ENCODE results near the gene CHN2. TPM values are rescaled to one million over a fixed set of nuclear protein-coding genes. Genes with fewer than 3 reads are reported as not detected.

Gene CHN2
- total RNA-seq, 1 donor from 2014 or later: 14.2 TPM

GRCh38 chr7:29478687-29479240, 284.2 kb downstream of the CHN2 start:
- ATAC-seq: no peak
- H3K27ac ChIP-seq: no peak overlapping the region
- H3K9me3 ChIP-seq: no peaks in the 10 kb centered on the region
- peaks cover 13% of the 10 kb centered on the region for H3K4me1 ChIP-seq
- no peak for DNase-seq
- intact Hi-C loops (cut with DNase I): no loop called here
- no peak overlapping the region for H3K4me3 ChIP-seq
- TF ChIP-seq, protein P1, sequence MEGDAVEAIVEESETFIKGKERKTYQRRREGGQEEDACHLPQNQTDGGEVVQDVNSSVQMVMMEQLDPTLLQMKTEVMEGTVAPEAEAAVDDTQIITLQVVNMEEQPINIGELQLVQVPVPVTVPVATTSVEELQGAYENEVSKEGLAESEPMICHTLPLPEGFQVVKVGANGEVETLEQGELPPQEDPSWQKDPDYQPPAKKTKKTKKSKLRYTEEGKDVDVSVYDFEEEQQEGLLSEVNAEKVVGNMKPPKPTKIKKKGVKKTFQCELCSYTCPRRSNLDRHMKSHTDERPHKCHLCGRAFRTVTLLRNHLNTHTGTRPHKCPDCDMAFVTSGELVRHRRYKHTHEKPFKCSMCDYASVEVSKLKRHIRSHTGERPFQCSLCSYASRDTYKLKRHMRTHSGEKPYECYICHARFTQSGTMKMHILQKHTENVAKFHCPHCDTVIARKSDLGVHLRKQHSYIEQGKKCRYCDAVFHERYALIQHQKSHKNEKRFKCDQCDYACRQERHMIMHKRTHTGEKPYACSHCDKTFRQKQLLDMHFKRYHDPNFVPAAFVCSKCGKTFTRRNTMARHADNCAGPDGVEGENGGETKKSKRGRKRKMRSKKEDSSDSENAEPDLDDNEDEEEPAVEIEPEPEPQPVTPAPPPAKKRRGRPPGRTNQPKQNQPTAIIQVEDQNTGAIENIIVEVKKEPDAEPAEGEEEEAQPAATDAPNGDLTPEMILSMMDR (IDR thresholded peaks at IDR 0.05): no peak
- H3K36me3 ChIP-seq: no peaks in the 10 kb centered on the region
- H3K27me3 ChIP-seq (ENCODE audit: low read depth): peaks cover 5% of the 10 kb centered on the region

DNA sequence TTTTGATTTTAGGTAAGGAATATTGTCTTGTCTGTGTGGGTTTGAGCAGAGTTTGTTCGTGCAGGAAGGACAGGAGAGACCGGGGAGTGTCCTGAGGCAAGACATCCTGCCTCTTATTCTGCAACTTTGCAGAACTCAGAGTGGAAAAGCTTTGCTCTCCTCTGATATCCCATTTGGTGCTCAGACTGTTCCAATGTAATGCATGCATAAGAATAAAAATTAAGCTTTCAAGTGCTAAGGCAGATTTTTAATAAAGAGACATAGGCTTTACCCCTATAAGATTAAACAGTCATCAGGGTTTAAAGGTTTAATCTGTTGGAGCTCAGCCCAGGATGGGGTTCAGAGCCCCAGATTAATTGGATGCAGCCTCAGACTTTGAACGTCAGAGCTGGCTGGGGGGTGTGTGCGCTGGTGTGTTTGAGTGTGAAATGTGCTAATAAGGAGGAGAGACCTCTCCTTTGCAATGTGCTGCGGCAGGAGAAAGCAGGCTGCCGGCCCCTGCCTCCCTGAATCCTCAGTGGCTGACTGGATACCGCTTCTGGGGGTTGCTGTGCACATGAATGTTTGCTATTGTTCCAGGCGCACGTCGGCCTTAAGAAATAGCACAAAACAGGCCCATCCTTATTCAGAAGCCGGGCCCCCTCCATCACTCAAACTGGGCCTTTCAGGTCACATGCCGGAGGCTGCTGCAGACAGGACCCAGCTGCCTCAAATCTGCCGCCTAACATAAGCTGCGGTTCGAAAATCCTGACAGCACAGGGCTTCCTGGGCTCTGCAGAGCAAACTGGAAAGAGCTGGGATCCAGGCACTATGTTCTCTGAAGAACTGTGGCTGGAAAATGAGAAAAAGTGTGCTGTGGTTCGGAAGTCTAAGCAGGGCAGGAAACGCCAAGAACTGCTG, 285.0 kb downstream of the CHN2 start:
- Histone ChIP-seq H3K36me3 (no peaks in the 10 kb centered on the region), H3K9me3 (no peaks in the 10 kb centered on the region), H3K4me1 (peaks cover 13% of the 10 kb centered on the region), H3K27ac (peak overlapping the region; percentile 32), H3K27me3 (ENCODE audit: low read depth) (peaks cover 5% of the 10 kb centered on the region), H3K4me3 (peak overlapping the region; percentile 39)
- TF ChIP-seq, protein P1 (IDR thresholded peaks at IDR 0.05): no peak
- no peak for DNase-seq
- intact Hi-C loops (cut with DNase I): no loop called here
- ATAC-seq: peak; percentile 41 to 55

DNA sequence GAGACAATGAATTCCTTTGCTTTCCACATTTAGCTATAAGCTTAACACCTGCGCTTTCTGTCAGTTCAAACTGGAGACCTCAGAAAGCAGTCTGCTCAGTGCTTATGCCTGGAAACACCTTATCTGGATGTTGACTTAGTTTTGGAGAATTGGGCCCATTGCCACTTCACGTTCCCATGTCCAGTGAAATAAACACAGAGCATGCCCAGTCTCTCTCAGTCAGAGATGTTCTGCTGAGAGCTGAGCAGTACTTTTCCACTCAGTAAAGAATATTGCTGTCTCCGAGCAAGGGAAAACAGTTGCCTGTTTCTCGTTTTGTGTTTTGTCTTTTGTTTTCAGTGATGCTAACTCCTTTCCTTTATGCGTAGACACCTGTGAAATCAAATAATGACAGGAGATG, 285.9 kb downstream of the CHN2 start:
- ATAC-seq: peak; percentile 63 to 82
- H3K27ac ChIP-seq: peak overlapping the region; percentile 32
- H3K4me3 ChIP-seq: peak overlapping the region; percentile 39
- TF ChIP-seq, protein P1 (IDR thresholded peaks at IDR 0.05): no peak
- H3K9me3 ChIP-seq: no peaks in the 10 kb centered on the region
- H3K36me3 ChIP-seq: no peaks in the 10 kb centered on the region
- H3K27me3 ChIP-seq (ENCODE audit: low read depth): peaks cover 5% of the 10 kb centered on the region
- intact Hi-C loops (cut with DNase I): no loop called here
- H3K4me1 ChIP-seq: peaks cover 13% of the 10 kb centered on the region
- DNase-seq: no peak

DNA sequence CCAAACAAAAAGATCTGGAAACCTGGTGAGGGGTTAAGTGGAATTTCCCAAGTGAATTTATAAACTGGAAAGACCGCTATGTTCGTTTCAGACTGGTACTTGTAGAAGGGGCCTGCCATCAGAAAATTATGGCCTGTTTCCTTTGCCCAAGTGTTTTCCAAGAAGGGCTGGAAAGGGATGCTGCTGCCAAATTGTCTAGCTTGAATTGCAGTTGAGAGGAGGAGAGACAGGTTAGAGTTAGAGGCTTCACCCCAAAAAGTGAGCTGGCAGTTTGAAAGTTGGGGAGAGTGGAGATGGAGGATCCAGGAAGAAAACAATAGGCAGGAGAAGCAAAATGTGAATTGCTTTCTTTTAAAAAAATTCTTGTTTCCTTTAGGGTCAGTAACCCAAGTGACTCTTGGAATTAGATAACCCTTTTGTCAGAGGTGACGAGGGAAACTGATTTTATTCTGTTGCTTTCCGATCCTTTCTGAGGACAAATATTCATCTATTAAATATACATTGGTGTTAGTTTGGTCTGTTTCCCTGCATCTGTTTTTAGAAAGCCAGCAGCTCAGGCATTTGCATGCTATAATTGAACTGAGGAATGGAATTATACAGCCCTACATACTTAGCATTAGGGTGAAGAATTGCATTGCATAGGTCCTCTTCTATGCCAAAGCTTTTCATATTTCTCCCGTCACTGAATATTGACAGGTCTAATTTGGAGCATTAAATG, 286.5 kb downstream of the CHN2 start:
- H3K27me3 ChIP-seq (ENCODE audit: low read depth): peaks cover 5% of the 10 kb centered on the region
- DNase-seq (no peak), ATAC-seq (no peak)
- H3K36me3 ChIP-seq: no peaks in the 10 kb centered on the region
- no peaks in the 10 kb centered on the region for H3K9me3 ChIP-seq
- TF ChIP-seq, protein P1 (IDR thresholded peaks at IDR 0.05): no peak
- no peak overlapping the region for H3K27ac ChIP-seq
- intact Hi-C loops (cut with DNase I): no loop called here
- H3K4me1 ChIP-seq: peaks cover 13% of the 10 kb centered on the region
- peak overlapping the region; percentile 39 for H3K4me3 ChIP-seq

- Histone ChIP-seq H3K9me3 (no peaks in the 10 kb centered on the region), H3K4me1 (peaks cover 13% of the 10 kb centered on the region), H3K27ac (no peak overlapping the region), H3K36me3 (no peaks in the 10 kb centered on the region), H3K4me3 (no peak overlapping the region), H3K27me3 (ENCODE audit: low read depth) (peaks cover 5% of the 10 kb centered on the region)
- TF ChIP-seq, protein P1 (IDR thresholded peaks at IDR 0.05): no peak
- no peak for ATAC-seq
- intact Hi-C loops (cut with DNase I): no loop called here
- no peak for DNase-seq
Observed at GRCh38 chr7:29482056-29482455, 287.5 kb downstream of the CHN2 start.
